HG02981 (cell line): ENCODE results near the gene UBXN7.
A peak's percentile ranks its signal among the peaks of the same experiment; 100 is the strongest.
"Not testable (repeated sequence)": the region's sequence is repeated elsewhere in the genome, so short reads cannot be mapped to it uniquely, and the experiment has no call there.

Experiments
- ATAC-seq: cut with Tn5 transposase; IDR thresholded peaks from one replicate; pipeline ENCODE4 v1.9.1; 2021; ENCODE audit warnings: mild to moderate bottlenecking, moderate library complexity; ENCODE audit not compliant: unreplicated experiment

Gene UBXN7

GRCh38 chr3:196320137-196320536 lies 112.1 kb downstream of the UBXN7 start:
- ATAC-seq = no peak

GRCh38 chr3:196317687-196318467 lies 114.3 kb downstream of the UBXN7 start, which contains the start of gene DYNLT2B:
Gene DYNLT2B (minus strand): TSS chr3:196318240. CDS start chr3:196318152, 88 bp downstream.
- ATAC-seq = peak; percentile 85

- ATAC-seq = not testable (repeated sequence)
Observed at GRCh38 chr3:196316799-196317686, 115.2 kb downstream of the UBXN7 start.

GRCh38 chr3:196315821-196316220 lies 116.4 kb downstream of the UBXN7 start:
- no peak for ATAC-seq

GRCh38 chr3:196314597-196314996 lies 117.6 kb downstream of the UBXN7 start:
- no peak for ATAC-seq

GRCh38 chr3:196314086-196314485 lies 118.1 kb downstream of the UBXN7 start:
- not testable (repeated sequence) for ATAC-seq

GRCh38 chr3:196302960-196303359 lies 129.3 kb downstream of the UBXN7 start:
- not testable (repeated sequence) for ATAC-seq

- not testable (repeated sequence) for ATAC-seq
Observed at GRCh38 chr3:196302551-196302950, 129.7 kb downstream of the UBXN7 start.

- no peak for ATAC-seq
Observed at GRCh38 chr3:196298521-196298920, 133.7 kb downstream of the UBXN7 start.
